Measurements from ENCODE around the gene IL23R.

Gene IL23R

GRCh38 chr1:67300561-67300960 is 134.3 kb downstream of the IL23R start:
- DNase-seq (ENCODE audit: low spot score): no peak

GRCh38 chr1:67304023-67304422 is 137.8 kb downstream of the IL23R start:
- DNase-seq (ENCODE audit: low spot score): no peak

- DNase-seq (ENCODE audit: low spot score): no peak
Measured at GRCh38 chr1:67306547-67306946, 140.3 kb downstream of the IL23R start.

GRCh38 chr1:67307251-67308060 is 141.2 kb downstream of the IL23R start, which contains the start of gene IL12RB2:
IL12RB2 (plus strand) TSS chr1:67307873; CDS start chr1:67320369, 12,496 bp downstream.
- DNase-seq (ENCODE audit: low spot score): no peak

- no peak for DNase-seq (ENCODE audit: low spot score)
Measured at GRCh38 chr1:67308136-67308535, 141.9 kb downstream of the IL23R start.
